ENCODE results near the gene WTIP.
A peak's percentile ranks its signal among the peaks of the same experiment; 100 is the strongest.

The WTIP gene

DNA sequence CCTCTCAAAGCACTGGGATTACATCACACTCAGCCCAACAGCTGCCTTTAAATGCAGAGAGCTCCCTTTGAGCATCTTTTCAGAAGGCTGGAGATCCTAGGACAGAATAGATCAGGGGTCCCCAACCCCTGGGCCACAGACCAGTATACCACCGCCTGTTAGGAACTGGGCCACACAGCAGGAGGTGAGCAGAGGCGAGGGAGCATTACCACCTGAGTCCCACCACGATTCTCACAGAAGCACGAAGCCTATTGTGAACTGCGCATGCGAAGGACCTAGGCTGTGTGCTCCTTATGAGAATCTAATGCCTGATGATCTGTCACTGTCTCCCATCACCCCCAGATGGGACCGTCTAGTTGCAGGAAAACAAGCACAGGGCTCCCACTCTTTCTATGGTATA is 2.2 kb upstream of the WTIP start:
- DNase-seq (ENCODE audit: low spot score), result no peak

- DNase-seq (ENCODE audit: low spot score), result no peak
Measured at GRCh38 chr19:34480491-34480890, 1.1 kb upstream of the WTIP start.

GRCh38 chr19:34481861-34482379 is 362 bp downstream of the WTIP start:
- DNase-seq (ENCODE audit: low spot score), result no peak

DNA sequence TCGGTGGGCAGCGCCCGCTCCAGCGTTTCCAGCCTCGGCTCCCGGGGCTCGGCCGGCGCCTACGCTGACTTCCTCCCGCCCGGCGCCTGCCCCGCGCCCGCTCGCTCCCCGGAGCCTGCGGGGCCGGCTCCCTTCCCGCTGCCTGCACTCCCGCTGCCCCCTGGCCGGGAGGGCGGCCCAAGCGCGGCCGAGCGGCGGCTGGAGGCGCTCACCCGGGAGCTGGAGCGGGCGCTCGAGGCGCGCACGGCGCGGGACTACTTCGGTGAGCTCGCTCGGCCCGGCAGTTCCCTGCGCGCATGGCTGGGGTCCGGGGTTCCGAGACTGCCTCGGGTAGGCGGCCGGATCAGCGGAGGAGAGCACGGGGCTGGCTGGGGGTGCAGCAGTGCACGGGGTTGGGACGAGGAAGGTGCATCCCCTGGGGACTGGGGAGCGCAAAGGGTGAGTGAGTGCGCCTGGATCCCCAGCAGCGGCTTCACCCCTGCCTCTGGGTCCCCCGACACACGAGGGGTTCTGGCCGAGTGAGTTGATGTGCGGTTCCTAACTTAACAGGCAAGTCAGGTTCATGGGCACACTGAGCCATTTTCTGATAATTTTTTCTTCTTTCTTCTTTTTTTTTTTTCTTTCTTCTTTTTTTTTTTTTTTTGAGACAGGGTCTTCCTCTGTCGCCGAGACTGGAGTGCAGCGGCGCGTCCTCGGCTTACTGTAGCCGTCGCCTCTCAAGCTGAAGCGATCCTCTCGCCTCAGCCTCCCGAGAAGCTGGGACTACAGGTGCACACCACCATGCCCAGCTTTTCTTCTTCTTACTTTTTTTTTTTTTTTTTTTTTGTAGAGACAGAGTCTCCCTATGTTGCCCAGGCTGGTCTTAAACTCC is 1.1 kb downstream of the WTIP start:
- no peak for DNase-seq (ENCODE audit: low spot score)

- no peak for DNase-seq (ENCODE audit: low spot score)
Measured at GRCh38 chr19:34484328-34484727, 2.8 kb downstream of the WTIP start.

DNA sequence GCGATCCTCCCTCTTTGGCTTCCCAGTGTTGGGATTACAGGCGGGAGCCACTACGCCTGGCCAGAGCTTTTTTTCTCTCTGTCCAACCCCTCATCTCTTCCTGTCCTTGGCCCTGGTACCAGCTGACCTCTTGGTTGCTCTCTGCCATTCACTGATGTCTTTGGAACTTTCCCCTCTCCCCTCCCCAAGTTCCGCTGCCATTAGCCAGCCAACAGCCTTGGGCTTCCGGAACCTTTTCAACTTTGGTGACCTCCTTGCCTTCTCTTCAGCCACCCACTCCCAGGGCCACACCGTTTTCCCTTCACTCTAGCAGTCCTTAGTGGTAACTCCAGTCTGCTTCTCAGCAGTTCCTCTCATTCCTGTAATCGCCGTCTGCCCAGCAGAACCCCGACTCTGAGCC is 4.3 kb downstream of the WTIP start:
- DNase-seq (ENCODE audit: low spot score), result no peak

- DNase-seq (ENCODE audit: low spot score), result no peak
Measured at GRCh38 chr19:34487651-34488051, 6.1 kb downstream of the WTIP start.

- no peak for DNase-seq (ENCODE audit: low spot score)
Measured at GRCh38 chr19:34489175-34489574, 7.6 kb downstream of the WTIP start.

DNA sequence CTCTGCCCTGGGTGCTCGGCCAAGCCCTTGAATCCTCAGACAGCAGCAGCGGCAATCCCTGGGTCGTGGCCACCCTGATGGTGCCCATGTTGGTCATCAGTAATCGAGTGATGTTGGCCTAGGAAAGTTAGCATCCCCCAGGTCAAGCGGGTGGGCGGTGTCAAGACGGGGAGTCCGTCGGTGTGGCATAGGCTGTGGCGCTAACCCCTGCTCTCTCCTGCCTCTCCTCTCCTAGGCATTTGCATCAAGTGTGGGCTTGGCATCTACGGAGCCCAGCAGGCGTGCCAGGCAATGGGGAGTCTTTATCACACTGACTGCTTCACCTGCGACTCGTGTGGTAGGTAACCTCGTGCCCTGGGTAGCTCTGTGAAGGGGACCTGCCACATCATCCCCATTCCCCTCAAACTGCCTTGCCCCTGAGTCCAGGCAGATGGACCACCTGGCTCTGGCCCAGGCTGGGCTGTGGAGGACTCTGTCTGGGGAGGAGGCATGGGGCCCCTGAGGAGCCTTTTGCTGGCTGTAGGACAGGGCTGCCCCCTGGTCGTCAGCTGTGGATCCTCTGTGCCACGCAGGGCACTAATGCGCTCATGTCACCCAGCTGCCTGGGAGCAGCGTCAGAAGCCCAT is 8.7 kb downstream of the WTIP start:
- DNase-seq (ENCODE audit: low spot score), result no peak

DNA sequence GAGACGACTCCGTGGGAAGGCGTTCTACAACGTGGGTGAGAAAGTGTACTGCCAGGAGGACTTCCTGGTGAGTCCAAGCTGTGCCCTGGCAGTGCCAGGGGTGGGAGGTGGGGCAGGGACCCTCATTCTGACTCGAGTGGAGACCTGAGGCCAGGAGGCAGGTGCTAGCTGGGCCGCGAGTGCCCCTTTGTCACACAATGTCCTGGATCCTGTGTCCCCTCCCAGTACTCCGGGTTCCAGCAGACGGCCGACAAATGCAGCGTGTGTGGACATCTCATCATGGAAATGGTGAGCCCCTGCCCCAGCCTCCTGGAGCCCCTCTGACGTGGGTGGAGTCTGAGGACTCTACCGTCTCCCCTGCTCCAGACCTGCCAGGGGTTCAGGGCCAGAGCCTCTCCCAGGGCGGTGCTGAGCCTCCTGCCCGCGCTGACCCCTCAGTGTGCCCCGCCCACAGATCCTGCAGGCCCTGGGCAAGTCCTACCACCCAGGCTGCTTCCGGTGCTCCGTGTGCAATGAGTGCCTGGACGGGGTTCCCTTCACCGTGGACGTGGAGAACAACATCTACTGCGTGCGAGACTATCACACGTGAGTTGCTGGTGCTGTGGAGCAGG is 11.6 kb downstream of the WTIP start:
- DNase-seq (ENCODE audit: low spot score), result no peak

- DNase-seq (ENCODE audit: low spot score), result no peak
Measured at GRCh38 chr19:34493649-34494044, 12.1 kb downstream of the WTIP start.

- DNase-seq (ENCODE audit: low spot score), result no peak
Measured at GRCh38 chr19:34494601-34495000, 13.0 kb downstream of the WTIP start.

GRCh38 chr19:34495416-34495815 is 13.9 kb downstream of the WTIP start:
- DNase-seq (ENCODE audit: low spot score), result no peak

DNA sequence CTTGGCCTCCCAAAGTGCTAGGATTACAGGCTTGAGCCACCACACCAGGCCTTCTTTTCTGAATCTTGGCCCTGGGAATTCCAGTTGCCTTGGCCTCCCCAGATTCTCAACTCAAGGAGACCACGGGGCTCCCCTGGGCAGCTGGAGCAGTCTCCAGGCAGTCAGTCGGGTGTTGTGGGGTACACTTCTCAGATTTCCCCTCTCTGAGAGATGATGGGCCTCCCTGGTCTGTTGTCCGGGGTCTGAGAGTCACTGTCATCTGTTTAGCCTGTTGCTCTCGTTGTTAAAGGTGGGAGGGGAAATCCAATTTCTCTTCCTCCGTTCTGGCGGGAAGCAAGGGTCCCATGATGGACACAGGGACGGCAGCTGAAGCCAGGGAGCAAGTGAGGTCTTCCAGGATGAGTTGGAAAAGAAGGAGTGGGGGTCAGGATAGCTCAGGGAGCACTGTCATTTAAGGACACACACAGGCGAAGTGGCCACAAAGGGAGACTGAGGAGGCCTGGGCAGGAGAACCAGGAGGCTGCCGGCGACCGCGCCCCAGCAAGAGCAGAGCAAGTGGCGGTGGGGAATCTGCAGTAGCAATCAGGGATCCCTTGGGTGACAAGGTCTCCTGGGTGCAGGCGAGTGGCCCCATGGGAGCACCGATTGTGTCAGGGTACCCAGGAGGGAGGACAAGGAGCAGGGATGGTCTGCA is 15.7 kb downstream of the WTIP start:
- DNase-seq (ENCODE audit: low spot score), result no peak

DNA sequence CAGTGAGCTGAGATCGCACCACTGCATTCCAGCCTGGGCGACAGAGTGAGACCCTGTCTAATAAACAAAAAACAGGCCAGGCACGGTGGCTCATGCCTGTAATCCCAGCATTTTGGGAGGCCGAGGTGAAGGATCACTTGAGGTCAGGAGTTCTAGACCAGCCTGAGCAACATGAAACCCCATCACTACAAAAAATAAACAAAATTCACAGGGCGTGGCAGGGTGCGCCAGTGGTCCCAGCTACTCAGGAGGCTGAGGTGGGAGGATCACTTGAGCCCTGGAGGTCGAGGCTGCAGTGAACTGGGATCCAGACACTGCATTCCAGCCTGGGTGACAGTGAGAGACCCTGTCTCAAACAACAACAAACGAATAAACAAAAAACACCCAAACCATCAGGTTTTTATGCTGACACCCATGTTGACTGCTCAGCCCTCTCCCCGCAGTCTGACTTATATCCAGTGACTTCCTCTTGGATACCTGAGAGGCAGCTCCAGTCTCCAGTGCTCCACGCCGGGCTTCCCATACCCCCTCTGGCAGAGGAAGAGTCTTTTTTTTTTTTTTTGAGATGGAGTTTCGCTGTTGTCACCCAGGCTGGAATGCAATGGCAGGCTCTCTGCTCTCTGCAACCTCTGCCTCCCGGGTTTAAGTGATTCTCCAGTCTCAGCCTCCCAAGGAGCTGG is 17.7 kb downstream of the WTIP start:
- DNase-seq (ENCODE audit: low spot score), result no peak

GRCh38 chr19:34500656-34501120 is 19.1 kb downstream of the WTIP start:
- no peak for DNase-seq (ENCODE audit: low spot score)

DNA sequence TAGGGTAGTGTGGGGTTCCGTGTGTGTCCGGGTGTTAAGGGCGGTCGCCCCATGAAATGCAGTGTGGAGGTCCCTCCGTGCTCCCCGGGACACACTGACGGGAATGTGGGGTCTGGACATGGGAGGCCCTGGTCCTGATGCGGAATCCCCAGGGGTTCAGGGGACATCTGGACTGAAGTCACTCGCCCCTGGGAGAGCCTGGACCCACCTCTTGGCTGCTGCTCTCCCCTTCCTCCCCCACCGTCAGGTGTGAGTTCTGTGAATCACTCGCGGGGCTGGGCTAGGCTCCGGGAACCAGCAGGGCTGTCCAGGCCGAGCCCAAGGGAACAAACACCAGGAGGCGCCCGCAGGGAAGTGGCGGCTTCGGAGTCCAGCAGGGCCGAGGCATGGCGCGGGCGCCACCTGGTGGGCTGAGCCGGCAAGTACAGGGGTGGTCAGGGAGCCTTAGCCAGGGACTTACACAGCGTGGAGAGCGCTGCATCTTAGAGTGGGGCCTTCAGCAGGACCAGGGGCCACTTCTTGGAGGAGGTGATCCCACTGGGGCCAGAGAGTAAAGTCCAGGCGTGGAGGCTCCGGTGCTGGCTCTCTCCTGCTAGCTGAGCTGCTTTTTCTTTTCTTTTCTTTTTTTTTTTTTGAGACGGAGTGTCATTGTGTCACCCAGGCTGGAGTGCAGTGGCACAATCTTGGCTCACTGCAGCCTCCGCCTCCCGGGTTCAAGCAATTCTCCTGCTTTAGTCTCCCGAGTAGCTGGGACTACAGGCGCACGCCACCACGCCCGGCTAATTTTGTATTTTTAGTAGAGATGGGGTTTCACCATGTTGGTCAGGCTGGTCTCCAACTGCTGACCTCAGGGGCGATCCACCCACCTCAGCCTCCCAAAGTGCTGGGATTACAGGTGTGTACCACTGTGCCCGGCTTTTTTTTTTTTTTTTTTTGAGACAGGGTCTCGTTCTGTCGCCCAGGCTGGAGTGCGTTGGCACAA is 20.1 kb downstream of the WTIP start:
- peak; percentile 83 for DNase-seq (ENCODE audit: low spot score)

- DNase-seq (ENCODE audit: low spot score), result no peak
Measured at GRCh38 chr19:34502582-34503411, 21.2 kb downstream of the WTIP start.

- DNase-seq (ENCODE audit: low spot score), result no peak
Measured at GRCh38 chr19:34503531-34504272, 22.1 kb downstream of the WTIP start.

Measured in hematopoietic multipotent progenitor cell treated with erythropoietin and hydrocortisone succinate and interleukin-3 and kit ligand, for 17 days (in vitro differentiated cells).